AML-193 (cell line): ENCODE measurements around the gene EIF4G3.

ENCODE experiments used
- DNase-seq, 2 experiments: peaks; one replicate each; lab custom pipeline; 2025; lab: John Stamatoyannopoulos, UW

The EIF4G3 gene

GRCh38 chr1:20993716-20994575, 182.8 kb downstream of the EIF4G3 start:
- DNase-seq = no peak

GRCh38 chr1:20992322-20993056, 184.2 kb downstream of the EIF4G3 start:
- DNase-seq = peak in 1 of 2 experiments; percentile 11

- no peak for DNase-seq
Measured at GRCh38 chr1:20988943-20989342, 187.8 kb downstream of the EIF4G3 start.

GRCh38 chr1:20987831-20988825, 188.6 kb downstream of the EIF4G3 start:
- no peak for DNase-seq

DNA sequence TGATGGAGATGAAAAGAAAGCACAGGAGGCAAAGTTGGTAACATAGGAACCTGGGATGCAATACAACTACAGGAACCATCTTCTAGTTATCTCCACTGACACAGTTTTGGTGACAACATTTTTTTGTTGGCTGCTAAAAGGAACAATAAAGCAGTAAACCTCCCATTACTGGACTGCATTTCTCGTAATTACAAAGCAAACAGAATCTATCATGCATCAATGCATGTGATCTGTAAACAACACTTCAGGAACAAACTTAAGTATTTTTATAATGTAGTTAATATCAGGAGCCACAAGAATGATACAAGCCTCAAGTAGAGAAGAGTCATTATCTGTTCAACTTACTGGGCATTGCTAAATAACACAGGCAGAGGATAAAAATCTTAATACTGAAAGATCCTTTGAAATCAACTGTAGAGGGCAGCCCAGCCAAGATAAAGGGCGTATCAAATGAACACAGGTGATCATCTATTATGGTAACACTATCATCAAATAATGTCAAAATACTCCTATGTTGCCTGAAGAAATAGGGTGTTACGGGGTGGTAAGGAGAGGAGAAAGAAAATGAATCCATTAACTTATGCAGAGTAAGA, 193.3 kb downstream of the EIF4G3 start:
- peak in 1 of 2 experiments; percentile 12 for DNase-seq

- no peak for DNase-seq
Measured at GRCh38 chr1:20982316-20982715, 194.4 kb downstream of the EIF4G3 start.

DNA sequence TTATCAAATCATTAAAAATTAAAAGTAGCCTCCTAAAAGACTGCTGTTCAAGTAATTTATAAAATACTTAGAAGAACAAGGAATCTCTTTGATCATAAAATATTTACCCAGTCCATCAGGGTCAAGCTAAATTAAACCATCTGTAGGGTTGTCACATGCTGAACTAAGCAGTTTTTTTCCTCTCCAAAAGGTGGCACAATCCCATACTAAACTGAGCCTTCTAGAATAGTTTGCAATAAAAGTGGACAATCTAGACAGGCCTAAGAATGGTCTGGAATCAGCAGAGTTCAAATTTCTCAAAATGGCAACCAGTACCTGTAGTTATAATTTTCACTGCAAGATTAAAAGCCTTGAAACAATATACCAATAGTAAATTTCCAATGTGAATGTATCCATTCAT, 194.8 kb downstream of the EIF4G3 start:
- DNase-seq = peak; percentile 13 to 43

DNA sequence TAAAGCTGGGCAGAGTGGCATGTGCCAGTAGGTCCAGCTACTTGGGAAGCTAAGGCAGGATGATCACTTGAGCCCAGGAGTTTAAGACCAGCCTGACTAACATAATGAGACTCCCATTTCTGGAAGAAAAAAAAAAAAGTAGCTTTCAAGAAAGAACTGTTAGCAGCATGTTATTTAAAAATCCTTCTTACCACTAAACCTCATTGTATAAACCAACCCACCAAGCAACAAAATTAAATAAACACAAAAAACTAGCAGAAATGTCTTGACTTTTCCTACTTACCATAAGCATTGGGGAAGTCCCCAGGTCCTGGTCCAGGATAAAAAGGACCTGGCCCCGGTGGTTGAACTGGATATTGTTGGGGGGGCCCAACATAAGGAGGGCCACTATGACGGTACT, 196.6 kb downstream of the EIF4G3 start:
- no peak for DNase-seq

GRCh38 chr1:20978413-20978812, 198.3 kb downstream of the EIF4G3 start:
- DNase-seq = no peak

- no peak for DNase-seq
Measured at GRCh38 chr1:20975668-20976067, 201.0 kb downstream of the EIF4G3 start.

DNA sequence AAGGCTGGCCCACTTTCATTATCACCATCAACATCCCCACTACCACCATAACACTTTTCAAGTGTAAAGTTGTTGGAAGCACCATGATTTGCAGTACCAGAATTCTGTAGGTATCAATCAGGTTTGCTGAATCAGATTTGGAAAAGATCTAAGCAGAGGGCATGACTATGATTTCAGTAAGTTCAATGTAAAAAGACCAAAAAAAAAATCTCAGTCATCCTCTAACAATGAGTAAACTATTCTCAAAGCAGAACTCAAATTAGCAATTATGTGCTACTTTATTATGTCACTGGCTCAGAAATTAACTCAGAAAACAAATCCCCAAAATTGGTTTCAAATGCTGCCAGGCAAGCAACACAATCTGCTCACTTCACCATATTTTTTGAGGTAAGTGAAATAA, 201.7 kb downstream of the EIF4G3 start:
- no peak for DNase-seq

- DNase-seq = no peak
Measured at GRCh38 chr1:20974069-20974468, 202.6 kb downstream of the EIF4G3 start.

DNA sequence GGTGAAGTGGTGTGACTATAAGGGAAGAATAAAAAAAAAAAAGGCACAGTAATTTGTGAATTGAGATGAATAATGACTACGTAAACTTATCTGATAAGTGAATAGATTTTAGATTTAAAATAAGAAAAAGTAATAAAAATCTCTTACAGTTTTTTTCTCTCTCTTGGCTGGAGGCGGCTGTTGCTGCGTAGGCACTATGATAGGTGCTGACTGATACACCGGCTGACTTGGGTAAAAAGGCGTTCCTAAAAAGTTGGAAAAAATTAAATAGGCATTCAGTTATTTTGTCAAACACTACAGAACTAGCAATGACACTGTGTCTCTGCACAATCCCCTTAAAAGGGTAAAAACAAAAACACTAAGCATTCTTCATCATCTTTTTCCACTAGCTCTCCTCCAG, 203.8 kb downstream of the EIF4G3 start:
- DNase-seq = no peak

GRCh38 chr1:20964540-20965484, 211.9 kb downstream of the EIF4G3 start:
- peak; percentile 76 to 78 for DNase-seq

DNA sequence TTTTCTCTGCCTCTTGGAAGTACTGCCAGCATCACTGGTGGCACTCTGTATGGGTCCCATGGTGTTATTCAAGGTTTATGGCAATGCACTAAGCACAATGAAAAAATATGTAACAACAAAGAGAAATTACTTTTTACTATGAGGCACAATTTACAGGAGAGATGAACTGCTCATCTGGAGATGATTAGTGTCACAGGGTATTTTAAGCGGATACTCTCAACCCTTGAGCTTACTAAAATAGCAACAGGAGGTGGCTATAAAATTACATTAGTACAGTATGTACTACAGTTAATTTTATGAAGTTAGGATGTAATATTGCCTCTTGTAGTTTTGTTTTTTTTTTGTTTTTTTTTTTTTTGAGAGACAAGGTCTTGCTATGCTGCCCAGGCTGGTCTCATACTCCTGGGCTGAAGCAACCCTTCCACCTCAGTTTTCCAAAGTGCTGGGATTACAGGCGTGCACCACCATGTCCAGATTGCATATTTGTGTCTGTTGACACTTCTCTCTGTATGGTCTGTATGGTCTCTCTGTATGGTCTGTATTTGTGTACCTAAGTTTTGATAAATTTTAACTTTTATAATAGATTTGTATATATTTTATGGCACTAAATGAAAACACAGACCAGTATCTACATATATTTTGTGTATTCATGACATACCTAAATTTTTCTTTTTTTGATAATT, 214.0 kb downstream of the EIF4G3 start:
- DNase-seq = no peak

DNA sequence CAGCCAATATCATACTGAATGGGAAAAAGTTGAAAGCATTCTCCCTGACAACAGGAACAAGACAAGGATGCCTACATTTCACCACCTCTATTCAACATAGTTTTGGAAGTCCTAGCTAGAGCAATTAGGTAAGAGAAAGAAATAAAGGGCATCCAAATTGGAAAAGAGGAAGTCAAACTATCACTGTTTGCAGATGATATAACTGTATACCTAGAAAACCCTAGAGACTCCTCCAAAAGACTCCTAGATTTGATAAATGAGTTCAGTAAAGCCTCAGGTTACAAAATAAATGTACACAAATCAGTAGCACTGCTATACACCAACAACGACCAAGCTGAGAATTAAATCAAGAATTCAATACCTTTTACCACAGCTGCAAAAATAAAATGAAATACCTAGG, 218.3 kb downstream of the EIF4G3 start:
- peak in 1 of 2 experiments; percentile 9 for DNase-seq

- no peak for DNase-seq
Measured at GRCh38 chr1:20956272-20956671, 220.4 kb downstream of the EIF4G3 start.

DNA sequence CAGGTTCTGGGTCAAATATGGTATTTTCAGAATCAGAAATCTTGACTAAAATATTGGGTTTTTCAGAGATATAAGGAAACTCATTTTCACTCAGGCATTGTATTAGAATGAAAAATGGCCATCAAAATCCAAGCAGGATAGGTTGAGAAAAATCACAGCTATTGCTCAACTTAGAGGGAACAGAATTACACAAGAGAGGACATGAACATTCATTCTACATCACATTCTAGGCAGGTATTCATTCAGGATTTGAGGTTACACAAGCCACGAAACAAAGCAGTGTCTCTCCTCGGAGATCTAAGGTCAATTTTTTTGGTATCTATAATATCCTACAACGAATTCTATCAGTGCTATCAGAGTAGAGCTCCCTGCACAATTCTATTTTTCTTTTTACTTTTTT, 226.0 kb downstream of the EIF4G3 start:
- DNase-seq = no peak

- peak; percentile 22 to 28 for DNase-seq
Measured at GRCh38 chr1:20949871-20950590, 226.7 kb downstream of the EIF4G3 start.
